Measurements from ENCODE around the gene EXOC1L.

Gene EXOC1L

GRCh38 chr4:55817691-55818090, 1.9 kb upstream of the EXOC1L start:
- DNase-seq (ENCODE audit: low read depth), result no peak
- H3K4me3 ChIP-seq (ENCODE audit: control insufficient read depth, low read depth, low read length), result no peak overlapping the region
- TF ChIP-seq CTCF (IDR thresholded peaks at IDR 0.05; ENCODE audit: control insufficient read depth, insufficient read depth, low read depth, low read length, missing control alignments), result no peak

GRCh38 chr4:55820279-55820678, 689 bp downstream of the EXOC1L start:
- DNase-seq (ENCODE audit: low read depth), result no peak
- TF ChIP-seq CTCF (IDR thresholded peaks at IDR 0.05; ENCODE audit: control insufficient read depth, insufficient read depth, low read depth, low read length, missing control alignments), result no peak
- H3K4me3 ChIP-seq (ENCODE audit: control insufficient read depth, low read depth, low read length), result no peak overlapping the region

DNA sequence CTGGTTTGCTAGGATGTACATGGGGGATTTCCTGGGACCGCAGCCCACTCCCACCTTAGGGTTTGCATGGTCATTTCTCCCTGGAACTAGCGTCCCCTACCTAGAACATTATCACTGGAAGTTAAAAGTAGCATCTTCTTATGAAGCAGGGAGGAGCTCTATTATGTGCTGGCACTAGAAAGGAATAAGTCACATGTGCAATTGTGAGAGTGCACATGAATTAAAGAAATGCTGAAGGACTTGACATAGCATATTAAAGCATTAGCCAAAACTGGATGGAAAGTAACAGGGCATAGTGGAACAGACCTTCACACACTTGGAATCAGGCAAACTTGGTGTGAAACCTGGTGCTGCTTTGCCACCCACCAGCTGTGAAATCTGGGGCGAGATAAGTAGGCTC, 2.7 kb downstream of the EXOC1L start:
- DNase-seq (ENCODE audit: low read depth), result no peak
- no peak for TF ChIP-seq CTCF (IDR thresholded peaks at IDR 0.05; ENCODE audit: control insufficient read depth, insufficient read depth, low read depth, low read length, missing control alignments)
- H3K4me3 ChIP-seq (ENCODE audit: control insufficient read depth, low read depth, low read length), result no peak overlapping the region

DNA sequence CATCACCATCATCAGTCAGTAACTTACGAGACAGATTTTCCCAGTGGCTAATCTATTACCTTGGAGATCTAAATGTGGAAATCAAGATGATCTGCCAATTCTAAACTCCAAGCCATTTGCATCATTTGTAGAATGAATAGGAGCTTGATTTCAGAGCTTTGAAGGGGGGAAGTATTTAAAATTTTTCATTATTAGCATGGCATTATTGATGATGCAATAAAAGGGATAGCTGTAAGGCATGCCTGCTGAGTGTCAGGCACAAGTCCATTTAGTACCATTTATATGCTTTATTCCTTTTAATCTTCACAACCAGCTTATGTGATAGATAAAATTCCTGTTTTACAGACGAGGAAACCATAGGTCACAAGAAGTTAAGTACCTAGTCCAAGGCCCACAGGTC, 5.3 kb downstream of the EXOC1L start:
- H3K4me3 ChIP-seq (ENCODE audit: control insufficient read depth, low read depth, low read length), result no peak overlapping the region
- no peak for DNase-seq (ENCODE audit: low read depth)
- no peak for TF ChIP-seq CTCF (IDR thresholded peaks at IDR 0.05; ENCODE audit: control insufficient read depth, insufficient read depth, low read depth, low read length, missing control alignments)

DNA sequence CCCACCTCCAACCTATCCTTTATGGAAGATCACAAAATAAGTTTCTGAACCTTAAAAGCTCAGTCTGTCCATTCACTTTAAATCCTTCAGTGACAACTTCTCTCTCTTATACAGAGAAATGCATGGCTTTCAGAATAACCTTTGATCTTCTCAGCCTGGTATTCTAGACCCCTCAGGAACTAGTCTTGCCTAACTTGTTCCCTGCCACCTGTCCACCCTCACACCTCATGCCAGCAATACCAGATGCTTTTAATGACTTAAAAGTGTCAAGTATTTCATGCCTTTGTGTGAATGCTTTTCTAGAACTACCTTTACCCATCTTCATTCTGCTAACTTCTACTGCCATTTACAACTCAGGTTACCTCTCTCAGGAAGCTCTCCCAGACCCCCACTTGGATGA, 7.4 kb downstream of the EXOC1L start:
- no peak for DNase-seq (ENCODE audit: low read depth)
- H3K4me3 ChIP-seq (ENCODE audit: control insufficient read depth, low read depth, low read length), result no peak overlapping the region
- TF ChIP-seq CTCF (IDR thresholded peaks at IDR 0.05; ENCODE audit: control insufficient read depth, insufficient read depth, low read depth, low read length, missing control alignments), result no peak

DNA sequence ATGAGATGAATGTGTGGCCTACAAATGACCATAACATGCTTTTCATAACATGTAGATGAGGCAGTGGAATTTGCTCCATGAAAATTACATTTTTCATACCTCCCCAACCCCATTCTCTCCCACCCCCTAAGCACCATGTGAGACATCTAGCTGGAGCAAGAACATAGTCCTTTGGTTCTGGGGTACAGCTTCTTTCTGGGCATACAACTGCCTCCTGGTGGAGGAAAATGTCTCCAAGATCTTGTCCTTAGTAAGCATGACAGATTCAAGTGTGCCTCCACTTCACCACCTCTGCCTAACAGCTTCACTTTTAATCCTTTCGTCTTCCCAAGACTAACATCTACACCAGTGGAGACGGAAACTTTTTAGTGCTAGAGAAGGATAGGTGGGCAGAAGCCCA, 8.0 kb downstream of the EXOC1L start:
- DNase-seq (ENCODE audit: low read depth), result no peak
- TF ChIP-seq CTCF (IDR thresholded peaks at IDR 0.05; ENCODE audit: control insufficient read depth, insufficient read depth, low read depth, low read length, missing control alignments), result no peak
- H3K4me3 ChIP-seq (ENCODE audit: control insufficient read depth, low read depth, low read length), result no peak overlapping the region

DNA sequence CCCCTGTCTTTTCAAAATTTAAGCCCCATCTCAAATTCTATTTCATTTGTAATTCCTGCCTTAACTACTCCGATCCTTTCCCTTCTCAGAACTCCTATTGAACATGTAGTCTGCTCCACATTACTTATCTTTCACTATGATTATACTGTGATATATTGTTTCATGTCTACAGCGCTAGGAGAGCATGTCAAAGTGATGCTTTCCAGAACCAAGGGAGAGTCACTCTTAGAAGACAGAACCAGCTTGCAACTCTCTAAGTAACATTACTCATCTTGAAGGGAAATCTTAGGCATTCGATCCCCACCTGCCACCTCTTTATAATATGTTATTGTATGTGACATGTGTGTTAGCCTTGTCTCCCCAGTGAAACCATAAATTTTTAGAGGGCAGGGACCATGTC, 10.5 kb downstream of the EXOC1L start:
- no peak overlapping the region for H3K4me3 ChIP-seq (ENCODE audit: control insufficient read depth, low read depth, low read length)
- TF ChIP-seq CTCF (IDR thresholded peaks at IDR 0.05; ENCODE audit: control insufficient read depth, insufficient read depth, low read depth, low read length, missing control alignments), result no peak
- DNase-seq (ENCODE audit: low read depth), result no peak
